NCI-H187 (cell line): ENCODE measurements around the gene INHA.

ENCODE experiments used
- DNase-seq, 2 experiments: peaks; one replicate each; lab custom pipeline; 2025; lab: John Stamatoyannopoulos, UW

Gene INHA

DNA sequence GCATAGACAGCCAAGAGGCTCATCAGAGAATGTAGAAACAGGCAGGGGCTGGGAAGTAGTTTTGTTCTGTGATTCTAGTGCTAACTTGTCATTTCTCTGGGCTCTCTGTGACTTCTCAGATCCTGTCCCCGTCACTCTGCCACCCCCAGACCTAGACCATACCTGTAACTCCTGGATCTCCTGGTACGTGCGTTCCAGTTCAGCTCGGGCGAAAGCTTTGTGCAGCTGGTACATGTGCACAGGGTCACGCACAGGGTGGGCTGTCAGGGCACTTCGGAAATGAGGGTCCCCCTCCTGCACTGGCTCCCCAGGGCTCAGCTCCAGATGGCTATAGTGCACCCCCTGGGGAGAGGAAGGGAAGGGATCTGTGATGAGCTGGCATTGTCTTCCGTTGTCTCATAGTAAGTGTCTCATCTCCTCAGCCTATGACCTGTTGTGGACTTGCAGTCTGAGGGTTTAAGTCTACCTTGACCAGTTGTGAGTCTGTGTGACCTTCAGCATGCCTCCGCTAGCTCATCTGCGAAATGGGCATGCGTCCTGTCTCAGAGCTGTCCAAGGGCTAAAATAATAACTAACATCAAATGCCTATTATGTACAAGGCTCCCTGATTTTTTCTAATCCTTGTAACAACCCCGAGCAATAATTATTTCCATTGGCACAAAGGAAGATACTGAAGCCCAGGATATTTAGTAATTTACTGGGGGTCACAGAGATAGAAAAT is 31.2 kb upstream of the INHA start:
- DNase-seq = no peak

DNA sequence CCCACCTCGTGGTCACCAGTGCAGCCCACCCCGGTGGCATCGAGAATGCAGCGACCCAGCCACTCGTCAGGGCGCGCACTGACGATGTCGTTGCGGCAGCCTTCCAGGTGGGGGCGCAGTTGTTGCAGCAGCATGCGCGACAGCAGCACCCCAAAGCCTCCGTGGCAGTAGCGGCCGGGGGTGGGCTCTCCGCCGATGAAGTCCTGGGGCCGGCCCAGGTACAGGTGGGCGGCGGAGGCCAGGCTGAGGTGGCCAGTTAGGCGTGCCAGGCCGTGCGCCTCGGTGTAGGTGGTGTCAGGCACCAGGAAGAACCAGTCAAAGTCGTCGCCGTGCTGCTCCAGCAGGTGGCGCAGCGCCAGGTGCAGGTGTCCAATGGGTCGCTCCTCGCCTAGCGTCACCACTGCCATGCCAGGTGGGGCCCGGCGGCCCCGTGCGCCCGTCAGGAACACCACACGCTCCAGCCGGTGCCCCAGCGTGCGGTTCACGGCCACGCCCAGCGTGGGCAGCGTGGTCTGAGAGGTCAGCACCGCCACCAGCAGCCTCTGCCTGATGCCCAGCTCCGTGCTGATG is 30.4 kb upstream of the INHA start:
- DNase-seq = peak; percentile 45 to 54

DNA sequence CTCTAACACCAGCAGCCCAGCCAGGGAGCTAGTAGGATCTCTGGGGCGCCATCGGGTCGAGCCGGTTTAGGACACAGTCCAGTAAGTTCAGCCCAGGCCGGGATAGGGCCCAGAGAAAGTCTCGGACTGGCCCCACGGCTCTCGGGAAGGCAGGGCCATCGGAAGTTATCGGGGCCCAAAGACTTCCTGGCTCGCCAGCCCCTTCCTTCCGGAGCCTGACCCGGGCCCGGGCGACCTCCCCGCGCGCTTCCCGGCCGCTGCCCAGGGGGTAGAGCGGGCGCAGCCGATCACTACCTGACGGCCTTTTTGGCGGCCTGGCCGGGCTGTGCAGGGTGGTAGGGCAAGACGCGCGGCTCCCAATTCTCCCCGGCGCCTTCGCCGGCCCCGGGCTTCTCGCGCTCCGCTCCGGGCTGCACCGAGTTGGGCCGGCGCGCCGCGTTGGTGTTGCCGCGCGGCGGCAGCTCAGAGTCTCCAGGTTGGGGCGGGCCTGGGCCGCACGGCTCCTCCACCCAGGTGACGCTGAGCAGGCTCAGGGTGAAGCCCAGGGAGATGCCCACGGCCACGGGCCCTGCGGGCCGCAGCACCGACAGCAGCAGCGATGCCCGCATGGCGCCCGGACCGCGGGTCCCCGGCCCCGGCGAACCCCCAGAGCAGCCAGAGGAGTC is 29.0 kb upstream of the INHA start:
- no peak for DNase-seq

DNA sequence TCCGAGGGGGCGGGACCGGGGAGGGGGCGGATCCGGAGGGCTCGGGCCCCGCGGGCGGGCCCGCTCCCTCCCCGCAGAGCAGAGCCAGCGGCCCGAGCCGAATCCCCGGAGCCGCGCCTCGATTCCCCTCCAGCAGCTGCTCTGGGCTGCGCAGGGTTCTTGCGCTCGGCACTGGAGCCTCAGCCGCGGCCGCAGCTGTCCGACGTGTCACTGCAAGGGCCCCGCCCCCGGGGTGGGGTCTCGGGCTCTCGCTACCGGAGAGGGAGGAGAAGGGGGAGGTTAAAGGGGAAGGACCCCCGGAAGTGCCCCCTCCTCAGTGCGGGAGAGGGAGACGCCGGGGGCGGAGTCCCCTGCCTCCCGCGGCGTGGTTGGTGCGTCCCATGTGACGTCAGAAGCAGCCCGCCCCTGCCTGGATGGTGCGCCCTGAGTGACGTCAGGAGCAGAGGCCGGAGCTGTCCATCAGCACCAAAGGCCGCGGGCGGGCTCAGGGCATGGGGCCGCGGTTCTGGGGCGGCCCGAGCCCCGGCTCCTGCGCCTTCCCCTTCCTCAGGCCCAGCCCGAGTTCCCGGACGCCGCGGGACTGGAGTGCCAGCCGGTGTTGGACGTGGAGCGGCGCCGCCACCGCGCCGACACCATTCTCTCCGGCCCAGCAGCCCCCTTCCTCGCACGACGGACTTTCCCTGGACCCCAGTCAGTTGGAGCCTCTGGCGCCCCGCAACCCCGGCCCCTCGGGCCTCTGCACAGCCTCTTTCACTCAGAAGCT is 28.3 kb upstream of the INHA start, which contains the start of the genes CHPF and TMEM198:
Gene CHPF (minus strand): TSS at position 214 of the 763 bp plus-strand sequence. CDS start 271 bp downstream, outside the sequence.
Gene TMEM198 (plus strand): TSS at position 433 of the 763 bp plus-strand sequence. CDS start 700 bp downstream, outside the sequence.
- peak; percentile 64 to 94 for DNase-seq

DNA sequence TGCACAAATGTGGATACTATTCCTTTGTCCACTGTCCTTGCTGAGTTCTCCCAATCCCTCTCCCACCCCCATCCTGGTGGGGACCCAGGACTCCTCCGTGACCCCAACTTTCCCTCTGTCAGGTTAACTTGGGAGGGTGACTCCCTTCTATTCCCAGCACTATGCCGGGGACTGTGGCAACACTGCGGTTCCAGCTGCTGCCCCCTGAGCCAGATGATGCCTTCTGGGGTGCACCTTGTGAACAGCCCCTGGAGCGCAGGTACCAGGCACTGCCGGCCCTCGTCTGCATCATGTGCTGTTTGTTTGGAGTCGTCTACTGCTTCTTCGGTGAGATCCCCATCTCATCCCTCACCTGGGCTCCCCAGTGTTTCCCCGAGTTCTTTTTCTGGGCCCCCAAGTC is 27.5 kb upstream of the INHA start:
- no peak for DNase-seq

DNA sequence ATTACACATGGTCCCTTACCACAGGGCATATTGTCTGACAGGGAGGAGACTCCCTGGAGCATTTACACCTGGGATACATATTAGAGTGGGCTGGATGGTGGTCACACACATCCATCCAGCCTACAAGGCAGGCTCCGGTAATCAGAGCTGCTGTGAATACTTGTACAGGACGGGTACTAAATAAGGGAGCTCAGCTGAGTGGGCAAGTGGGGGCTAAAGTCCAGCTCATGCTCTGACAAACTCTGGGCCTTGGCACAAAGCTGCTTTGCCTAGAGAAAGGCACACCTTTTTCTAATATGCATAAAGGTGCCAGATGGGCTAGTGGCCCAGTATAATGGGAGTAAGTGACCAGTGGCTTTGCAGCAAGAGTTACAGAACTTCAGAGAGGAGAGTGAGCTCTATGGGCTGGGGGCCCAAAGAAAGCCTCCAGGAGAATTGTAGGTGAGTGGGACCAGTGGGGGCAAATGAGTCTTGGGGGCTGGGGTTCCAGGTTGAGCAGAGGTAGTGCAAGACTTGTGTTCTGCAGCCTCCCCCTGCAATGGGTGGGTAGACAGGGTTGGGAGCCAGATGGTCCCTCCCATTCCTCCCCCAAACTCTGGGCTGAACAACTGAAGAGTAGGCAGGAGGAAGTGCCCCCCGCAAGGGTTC is 26.7 kb upstream of the INHA start:
- DNase-seq = no peak

DNA sequence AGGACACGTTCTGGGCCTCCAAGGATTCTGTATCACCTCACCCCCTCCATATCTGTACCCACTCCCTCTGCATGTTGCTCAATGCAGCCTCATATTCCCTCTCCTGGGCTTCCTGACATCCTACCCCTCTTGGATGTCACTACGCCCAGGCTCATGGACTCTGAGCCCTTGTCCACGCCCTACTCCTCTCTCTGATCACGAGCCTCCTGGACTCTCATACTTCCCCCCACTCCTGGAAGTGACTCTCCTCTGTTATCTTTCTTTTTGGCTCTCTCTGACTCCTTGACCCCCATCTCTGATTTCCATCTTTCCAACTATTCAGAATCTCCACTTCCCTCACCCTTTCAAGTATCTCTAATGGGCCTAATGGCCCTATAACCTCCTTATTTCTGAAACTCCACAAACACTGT is 26.2 kb upstream of the INHA start:
- no peak for DNase-seq

DNA sequence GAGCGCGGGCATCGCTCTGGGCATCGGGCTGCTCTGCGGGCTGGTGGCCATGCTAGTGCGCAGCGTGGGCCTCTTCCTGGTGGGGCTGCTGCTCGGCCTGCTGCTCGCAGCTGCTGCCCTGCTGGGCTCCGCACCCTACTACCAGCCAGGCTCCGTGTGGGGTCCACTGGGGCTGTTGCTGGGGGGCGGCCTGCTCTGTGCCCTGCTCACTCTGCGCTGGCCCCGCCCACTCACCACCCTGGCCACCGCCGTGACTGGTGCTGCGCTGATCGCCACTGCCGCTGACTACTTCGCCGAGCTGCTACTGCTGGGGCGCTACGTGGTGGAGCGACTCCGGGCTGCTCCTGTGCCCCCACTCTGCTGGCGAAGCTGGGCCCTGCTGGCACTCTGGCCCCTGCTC is 24.5 kb upstream of the INHA start:
- DNase-seq = no peak

DNA sequence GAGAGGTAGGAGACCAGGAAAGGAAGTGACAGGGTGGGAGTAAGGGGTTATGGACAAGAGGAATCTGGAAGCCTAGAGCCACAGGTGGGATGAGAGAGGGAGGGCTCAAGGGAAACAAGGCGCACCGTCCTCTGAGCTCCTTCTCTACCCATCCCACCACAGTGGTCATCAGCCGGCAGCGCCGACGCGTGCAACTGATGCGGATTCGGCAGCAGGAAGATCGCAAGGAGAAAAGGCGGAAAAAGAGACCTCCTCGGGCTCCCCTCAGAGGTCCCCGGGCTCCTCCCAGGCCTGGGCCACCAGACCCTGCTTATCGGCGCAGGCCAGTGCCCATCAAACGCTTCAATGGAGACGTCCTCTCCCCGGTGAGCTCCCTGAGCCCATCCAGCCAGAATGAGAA is 23.1 kb upstream of the INHA start:
- DNase-seq = no peak

DNA sequence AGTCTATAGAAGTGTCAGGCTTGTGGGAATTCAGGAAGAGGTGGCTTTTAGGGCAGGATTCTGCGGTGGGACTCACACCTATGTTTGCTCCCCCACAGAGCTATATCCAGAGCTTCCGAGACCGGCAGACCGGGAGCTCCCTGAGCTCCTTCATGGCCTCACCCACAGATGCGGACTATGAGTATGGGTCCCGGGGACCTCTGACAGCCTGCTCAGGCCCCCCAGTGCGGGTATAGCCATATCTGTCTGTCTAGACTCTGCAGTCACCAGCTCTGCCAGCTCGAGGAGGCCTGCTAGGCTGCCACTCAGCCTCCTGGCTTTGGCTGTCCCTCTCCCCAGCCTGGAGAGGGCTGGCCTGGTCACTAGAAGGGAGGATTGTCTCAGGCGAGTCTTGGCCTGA is 22.5 kb upstream of the INHA start:
- no peak for DNase-seq

DNA sequence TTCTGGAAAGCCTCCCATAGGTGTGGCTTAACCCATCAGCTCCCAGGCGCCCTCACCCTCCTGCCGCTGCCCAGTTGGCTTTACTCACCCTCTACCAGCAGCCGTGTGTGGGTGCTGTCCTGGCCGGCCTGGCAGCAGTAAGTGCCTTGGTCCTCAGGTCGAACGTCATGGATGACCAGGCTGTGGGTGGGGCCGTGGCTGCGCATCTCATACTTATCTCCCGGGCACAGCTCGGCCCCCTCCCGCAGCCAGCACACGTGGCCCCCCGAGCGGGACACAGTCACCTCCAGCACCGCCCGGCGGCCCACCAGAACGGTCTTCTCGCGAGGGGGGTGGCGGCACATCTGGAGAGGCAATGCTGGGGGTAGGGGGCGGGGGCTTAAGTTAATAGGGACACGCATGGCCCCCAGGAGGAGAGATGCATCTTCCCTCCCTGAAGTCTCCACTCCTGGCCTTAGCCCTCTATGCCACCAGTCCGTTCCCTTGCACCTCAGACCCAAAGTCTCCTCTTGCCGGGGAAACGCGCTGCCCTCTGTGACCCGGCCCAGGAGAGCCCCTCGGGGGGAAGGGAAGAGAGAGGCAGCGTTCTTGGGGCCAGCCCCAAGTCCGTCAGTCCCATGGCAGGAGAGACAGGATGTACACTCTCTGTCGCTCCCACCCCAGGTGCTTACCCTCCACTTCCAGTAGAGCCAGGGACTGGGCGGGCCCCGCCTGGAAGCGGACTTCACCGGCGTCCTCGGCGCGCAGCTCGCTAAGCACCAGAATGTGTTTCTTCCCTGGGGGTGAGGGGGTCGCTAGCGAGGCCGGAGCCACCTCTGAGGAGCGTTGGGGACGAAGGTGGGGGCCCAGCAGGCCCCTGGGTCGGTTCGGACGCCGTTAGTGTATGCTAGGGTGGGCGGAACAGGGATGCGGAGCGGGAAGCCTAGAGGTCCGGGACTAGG is 20.4 kb upstream of the INHA start:
- DNase-seq = no peak

DNA sequence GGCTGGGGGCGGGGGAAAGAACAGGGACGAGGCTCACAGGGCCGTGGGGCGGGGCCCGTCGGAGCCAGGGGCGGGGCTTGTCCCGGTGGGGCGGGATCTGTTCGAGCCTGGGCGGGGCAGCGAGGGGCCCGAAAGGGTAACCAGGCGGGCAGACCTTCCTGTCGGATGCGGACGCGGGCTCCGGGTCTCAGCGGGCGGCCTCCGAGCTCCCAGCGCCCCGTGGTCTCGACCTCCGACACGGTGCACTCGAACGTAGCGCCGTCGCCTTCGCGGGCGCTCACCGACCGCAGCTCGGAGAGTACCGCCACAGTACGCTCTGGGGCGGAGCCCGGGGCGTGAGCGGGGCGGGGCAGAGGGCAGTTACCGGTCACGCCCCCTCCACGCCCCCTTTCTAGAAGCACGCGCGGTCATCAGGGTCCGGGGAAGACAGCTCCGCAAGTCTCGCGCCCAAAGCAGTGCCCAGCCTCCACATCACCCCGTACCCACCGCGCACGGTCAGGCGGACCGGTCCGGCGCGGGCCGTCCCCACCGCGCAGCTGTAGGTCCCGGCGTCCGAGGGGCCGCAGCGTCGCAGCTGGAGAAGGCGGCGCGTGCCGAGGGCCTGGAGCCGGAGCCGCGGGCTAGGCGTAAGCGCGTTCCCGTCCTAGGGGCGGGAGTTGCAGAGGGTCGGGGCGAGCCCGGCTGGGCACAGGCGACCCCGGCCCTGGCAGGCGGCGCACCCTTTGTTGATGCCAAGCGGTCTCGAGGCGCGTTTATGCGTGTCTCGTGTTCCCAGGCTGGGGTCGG is 19.5 kb upstream of the INHA start:
- DNase-seq = peak; percentile 38 to 46

DNA sequence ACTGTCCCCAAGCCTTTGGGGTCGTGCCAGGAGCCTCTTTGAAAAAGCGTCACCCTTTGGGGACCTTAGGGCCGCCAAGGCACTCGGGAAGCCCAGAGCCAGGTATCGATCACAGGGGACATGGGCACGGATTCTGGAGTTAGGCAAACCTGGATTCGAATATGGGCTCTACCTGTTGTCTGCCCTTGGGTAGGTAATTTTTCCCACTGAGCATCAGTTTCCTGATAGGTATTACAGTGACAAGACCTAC is 19.0 kb upstream of the INHA start:
- no peak for DNase-seq

DNA sequence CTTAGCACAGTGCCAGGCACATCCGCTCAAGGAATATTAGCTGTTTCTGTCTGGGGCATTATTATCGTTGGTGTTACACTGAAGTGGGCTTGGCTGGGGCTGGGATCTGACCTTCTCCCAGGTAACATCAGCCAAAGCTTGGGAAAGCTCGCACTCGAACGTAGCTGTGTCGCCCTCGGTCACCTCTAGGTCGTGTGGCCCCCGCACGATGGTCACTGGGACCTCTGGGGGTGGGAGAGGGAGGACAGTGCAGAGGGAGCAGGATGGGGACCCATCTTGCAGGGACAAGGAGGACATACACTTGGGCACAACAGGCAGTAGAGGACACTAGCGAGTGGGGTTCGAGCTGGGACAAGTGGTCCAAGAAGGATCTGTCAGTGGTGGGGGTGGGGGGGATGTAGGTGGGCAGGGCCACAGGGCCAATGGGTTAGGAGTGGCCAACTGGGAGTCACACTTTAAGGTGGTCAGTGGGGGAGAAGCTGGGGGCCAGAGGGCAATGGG is 18.6 kb upstream of the INHA start:
- no peak for DNase-seq

DNA sequence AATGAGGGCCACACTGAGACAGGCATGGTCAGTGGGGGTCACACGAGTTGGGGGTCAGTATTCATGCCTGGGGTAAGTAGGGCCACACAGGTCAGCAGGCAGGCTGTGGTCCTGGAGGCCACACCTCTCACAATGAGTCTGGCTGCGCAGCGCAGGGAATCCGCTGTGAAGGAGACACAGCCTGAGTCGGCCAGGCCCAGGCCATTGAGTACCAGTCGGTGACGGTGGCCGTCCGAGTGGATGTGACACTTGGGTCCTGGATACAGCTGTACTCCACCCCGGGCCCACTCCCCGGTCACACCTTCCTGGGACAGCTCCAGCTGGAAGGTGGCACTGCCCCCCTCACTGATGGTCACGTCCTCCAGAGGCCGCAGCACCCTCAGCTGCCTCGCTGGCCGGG is 17.8 kb upstream of the INHA start:
- DNase-seq = no peak

DNA sequence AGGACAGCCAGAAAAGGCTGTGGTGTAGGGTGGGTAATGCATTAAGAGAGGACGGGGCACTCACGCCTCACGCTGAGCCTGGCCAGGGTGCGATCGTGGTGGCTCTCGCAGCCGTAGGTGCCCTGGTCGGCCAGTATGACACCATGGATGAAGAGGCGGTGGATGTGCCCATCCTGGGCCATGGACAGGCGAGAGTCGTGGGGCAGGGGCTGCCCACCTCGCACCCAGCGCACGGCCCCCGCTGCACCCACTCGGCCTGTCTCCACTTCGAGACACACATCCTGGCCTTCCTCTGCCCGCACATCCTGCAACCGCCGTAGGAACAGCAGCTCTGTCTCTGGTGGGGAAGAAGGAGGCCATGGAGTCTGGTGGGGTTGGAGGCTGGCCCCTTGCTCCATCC is 16.2 kb upstream of the INHA start:
- no peak for DNase-seq

DNA sequence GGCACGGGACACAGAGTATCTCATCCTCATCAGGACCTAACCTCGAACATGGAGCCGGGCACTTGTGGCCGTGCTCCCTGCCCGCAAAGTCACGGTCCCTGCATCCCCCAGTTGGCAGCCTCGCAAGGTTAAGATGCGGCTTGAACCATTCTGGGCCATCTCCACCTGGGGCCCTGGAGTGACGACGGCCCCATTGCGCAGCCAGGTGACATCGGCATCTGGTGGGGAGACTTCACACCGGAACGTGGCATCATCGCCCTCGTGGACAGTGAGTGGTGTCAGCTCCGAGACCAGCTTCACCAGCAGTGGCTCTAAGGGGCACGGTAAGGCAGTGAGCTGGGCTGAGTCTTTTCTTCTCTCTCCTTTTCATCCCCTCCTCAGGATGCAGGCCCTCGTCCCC is 15.7 kb upstream of the INHA start:
- DNase-seq = no peak

DNA sequence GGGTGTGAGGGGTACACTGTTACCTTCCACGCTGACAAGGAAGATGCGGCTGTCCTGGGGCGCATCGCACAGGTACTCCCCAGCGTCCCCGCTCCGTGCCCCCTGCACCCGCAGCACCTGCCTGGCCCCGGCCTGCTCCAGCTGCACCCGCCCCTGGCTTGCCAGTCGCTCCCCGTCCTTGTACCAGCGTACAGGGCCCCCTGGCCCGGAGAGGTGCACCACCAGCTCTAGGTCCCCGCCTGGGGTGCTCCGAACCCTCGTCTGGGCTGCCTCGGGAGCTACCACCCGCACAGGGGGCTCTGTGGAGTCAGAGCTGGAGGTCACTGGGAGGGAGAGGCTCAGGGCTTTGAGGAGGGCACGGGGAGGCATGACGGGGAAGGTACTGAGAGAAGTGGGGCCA is 14.8 kb upstream of the INHA start:
- no peak for DNase-seq

DNA sequence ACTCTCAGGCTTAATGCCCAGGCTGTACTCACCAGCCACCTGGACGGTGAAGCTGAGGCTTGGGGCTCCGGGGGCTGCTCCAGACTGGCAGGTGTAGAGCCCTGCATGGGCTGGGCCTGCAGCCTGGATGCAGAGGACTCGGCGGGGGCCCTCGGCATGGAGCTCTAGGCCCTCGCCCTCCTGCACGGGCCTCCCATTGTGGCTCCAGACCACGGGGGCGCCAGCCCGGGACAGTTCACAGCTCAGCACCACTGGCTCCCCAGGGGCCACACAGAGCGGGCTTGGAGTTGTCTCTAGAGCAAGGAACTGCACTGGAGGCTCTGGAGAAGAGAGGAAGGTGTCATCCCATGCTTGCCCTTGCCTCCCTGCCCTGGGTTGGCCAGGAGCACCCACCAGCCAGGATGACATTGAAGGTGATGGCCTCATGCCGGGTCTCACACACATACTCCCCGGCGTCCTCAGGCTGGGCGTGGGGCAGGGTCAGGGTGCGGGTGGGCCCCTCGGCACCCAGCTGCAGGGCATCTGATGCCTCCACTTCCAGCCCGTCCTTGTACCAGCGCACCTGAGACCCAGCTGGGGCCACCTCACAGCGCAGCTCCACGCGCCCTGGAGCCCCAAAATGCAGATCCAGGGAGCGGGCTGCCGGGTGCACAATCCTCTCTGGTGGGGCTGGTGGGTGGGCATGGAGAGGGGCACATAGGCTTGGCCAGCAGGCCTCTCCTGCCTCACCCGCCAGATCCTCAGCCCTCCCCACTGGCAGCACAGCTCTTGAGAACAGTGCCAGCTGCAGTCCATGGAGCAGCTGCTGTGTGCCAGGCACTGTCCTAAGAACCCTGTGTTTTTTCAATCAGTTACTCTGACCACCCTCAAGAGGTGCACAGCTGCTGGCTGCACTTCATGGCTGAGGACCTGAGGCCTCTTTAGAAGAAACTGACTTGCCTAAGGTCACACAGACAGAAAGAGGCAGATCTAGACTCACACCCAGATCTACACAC is 14.0 kb upstream of the INHA start:
- DNase-seq = no peak
